Measurements from ENCODE around the gene PTCD2.

DNA sequence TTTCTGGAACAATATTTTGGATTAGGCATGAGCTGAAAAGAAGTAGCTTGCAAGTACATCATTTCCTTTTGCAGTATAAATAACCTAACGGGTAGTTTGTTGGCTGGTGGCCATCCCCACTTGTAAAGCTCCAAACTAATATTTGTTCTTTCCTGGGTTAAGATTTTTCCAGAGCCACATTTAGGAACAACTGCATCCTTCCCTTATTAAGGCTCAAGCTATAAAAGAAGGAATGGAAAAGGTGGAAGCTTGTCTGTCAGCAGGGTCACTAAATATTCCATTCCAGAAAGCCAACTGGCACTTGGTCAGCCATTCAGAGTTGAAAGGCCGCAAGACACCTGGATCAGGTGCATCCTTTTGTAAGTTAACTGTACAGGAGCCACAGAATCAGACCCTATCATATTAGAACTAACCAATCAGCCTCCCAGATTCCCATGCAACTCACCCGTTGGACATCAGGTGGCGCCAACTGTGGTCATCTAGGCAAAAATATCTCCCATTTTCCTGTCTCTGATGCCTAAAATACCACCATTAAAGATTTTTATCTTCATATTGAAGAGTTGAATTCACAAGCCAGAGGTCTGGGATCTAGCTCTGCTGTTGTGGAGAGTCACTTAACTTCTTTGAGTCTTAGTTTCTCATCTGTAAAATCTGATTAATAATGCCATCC lies 82.9 kb downstream of the PTCD2 start:
- TF ChIP-seq, protein P1, sequence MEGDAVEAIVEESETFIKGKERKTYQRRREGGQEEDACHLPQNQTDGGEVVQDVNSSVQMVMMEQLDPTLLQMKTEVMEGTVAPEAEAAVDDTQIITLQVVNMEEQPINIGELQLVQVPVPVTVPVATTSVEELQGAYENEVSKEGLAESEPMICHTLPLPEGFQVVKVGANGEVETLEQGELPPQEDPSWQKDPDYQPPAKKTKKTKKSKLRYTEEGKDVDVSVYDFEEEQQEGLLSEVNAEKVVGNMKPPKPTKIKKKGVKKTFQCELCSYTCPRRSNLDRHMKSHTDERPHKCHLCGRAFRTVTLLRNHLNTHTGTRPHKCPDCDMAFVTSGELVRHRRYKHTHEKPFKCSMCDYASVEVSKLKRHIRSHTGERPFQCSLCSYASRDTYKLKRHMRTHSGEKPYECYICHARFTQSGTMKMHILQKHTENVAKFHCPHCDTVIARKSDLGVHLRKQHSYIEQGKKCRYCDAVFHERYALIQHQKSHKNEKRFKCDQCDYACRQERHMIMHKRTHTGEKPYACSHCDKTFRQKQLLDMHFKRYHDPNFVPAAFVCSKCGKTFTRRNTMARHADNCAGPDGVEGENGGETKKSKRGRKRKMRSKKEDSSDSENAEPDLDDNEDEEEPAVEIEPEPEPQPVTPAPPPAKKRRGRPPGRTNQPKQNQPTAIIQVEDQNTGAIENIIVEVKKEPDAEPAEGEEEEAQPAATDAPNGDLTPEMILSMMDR (IDR thresholded peaks at IDR 0.05), result peak in 3 of 7 experiments; percentile 9 to 28 (median 19)
- no peak for TF ChIP-seq POLR2A (IDR thresholded peaks at IDR 0.05)
- TF ChIP-seq EP300 (IDR thresholded peaks at IDR 0.05), result no peak

All from stomach (tissue), 4 donors.